NCI-H187 (cell line): ENCODE data around the gene DAD1.
"Not testable (repeated sequence)": the region's sequence is repeated elsewhere in the genome, so short reads cannot be mapped to it uniquely, and the experiment has no call there.

Experiments used
- DNase-seq, 2 experiments: peaks; one replicate each; lab custom pipeline; 2025; lab: John Stamatoyannopoulos, UW

DAD1 gene

GRCh38 chr14:22552001-22552826 is 36.8 kb downstream of the DAD1 start:
- no peak for DNase-seq

GRCh38 chr14:22551605-22551997 is 37.4 kb downstream of the DAD1 start:
- no peak for DNase-seq

GRCh38 chr14:22549981-22550673 is 38.9 kb downstream of the DAD1 start:
- DNase-seq, result no peak

- DNase-seq, result no peak
Measured at GRCh38 chr14:22549324-22549962, 39.6 kb downstream of the DAD1 start.

DNA sequence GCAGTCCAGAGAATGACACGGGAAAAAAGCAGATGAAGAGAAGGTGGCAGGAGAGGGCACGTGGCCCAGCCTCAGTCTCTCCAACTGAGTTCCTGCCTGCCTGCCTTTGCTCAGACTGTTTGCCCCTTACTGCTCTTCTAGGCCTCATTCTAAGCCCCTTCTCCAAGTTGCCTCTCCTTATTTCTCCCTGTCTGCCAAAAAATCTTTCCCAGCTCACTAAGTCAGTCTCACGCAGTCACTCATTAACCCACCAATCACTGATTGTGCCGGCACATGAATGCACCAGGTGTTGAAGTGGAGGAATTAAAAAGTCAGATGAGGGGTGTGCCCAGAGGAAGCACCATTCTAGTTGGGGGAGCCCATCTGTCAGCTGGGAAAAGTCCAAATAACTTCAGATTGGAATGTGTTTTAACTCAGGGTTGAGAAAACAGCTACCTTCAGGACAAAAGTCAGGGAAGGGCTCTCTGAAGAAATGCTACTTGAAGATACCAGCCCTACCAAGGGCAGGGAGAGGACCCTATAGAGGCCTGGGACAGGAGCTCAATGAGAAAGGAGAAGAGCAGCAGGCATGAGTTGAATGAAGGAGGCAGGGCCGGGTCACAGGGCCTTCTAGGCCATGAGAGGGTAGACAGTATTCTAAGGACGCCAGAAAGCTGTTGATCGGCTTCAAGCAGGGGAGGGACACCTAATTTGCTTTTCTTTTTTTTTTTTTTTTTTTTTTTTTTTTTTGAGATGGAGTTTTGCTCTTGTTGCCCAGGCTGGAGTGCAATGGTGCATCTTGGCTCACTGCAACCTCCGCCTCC is 40.9 kb downstream of the DAD1 start:
- no peak for DNase-seq

DNA sequence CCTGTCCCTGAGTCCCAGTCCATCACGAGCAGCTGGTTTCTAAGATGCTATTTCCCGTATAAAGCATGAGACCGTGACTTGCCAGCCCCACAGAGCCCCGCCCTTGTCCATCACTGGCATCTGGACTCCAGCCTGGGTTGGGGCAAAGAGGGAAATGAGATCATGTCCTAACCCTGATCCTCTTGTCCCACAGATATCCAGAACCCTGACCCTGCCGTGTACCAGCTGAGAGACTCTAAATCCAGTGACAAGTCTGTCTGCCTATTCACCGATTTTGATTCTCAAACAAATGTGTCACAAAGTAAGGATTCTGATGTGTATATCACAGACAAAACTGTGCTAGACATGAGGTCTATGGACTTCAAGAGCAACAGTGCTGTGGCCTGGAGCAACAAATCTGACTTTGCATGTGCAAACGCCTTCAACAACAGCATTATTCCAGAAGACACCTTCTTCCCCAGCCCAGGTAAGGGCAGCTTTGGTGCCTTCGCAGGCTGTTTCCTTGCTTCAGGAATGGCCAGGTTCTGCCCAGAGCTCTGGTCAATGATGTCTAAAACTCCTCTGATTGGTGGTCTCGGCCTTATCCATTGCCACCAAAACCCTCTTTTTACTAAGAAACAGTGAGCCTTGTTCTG is 41.6 kb downstream of the DAD1 start:
- no peak for DNase-seq

DNA sequence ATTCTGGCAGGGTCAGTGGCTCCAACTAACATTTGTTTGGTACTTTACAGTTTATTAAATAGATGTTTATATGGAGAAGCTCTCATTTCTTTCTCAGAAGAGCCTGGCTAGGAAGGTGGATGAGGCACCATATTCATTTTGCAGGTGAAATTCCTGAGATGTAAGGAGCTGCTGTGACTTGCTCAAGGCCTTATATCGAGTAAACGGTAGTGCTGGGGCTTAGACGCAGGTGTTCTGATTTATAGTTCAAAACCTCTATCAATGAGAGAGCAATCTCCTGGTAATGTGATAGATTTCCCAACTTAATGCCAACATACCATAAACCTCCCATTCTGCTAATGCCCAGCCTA is 42.3 kb downstream of the DAD1 start:
- DNase-seq, result no peak

GRCh38 chr14:22545842-22546721 is 42.9 kb downstream of the DAD1 start:
- DNase-seq, result no peak

GRCh38 chr14:22544881-22545420 is 44.1 kb downstream of the DAD1 start:
- no peak for DNase-seq

- no peak for DNase-seq
Measured at GRCh38 chr14:22544406-22544805, 44.6 kb downstream of the DAD1 start.

DNA sequence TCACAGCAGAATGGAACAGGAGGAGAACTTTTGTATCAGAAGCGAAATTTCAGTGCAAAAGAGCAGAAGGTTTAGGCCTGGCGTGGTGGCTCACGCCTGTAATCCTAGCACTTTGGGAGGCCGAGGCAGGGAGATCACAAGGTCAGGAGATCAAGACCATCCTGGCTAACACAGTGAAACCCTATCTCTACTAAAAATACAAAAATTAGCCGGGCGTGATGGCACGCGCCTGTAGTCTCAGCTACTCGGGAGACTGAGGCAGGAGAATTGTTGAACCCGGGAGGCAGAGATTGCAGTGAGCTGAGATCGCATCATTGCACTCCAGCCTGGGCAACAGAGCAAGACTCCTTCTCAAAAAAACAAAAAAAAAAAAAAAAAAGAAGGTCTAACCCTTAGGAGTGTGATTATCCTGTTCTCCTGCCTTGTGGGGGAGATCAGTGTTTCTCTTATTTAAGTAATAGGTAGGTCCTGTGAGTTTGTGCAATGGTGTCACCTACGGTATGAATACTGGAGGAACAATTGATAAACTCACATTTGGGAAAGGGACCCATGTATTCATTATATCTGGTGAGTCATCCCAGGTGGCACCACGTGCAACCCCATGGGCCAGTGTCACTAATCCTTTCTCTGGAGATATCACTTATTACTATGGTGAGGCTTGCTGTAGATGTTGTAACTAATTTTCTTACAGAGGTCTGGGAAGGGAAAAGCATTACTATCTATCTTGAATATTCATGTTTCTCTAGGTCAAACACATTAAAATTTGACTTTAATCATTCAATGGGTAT is 45.3 kb downstream of the DAD1 start:
- DNase-seq, result not testable (repeated sequence)

DNA sequence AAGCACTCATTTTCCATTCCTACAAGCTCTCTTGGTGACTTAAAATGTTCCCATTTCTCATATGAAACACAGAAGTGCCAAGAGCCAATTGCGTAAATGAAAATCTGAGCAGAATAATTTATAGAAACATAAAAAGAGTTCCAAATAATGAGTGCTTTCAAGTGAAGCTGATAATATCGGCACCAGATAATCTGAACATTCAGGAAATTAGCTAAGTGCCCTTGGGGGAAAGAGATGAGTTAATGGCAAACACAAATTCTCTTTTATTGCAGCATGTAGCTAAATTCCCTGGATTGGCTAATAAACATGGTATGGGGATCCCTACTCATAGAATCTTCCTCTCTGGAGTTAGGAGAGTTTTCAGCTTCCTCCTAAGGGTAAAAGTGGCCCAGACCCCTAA is 46.7 kb downstream of the DAD1 start:
- no peak for DNase-seq

GRCh38 chr14:22541721-22542120 is 47.3 kb downstream of the DAD1 start:
- DNase-seq, result no peak

DNA sequence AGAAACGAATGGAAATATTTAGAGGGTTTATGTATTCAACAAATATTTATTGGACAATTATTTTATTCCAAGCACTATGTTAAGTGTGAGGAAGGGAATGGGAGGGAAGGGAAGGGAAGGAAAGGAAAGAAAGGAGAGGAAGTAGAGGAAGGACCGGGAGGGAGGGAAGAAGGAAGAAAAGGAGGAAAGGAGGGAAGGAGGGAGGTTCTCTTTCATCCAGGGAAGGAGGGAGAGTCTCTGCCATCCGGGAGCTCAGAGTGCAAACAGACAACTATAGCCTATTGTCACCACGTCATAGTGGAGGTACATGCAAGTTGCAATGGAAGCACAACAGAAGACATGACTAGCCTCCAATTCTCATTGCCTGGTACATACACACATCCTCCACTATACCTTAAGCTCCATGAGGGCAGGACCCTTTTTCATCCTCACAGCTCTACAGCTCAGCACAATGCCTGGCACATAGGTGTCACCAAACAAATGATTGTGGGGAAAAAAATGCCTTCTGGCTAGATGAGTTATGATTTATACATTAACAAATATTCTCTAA is 48.1 kb downstream of the DAD1 start:
- no peak for DNase-seq

DNA sequence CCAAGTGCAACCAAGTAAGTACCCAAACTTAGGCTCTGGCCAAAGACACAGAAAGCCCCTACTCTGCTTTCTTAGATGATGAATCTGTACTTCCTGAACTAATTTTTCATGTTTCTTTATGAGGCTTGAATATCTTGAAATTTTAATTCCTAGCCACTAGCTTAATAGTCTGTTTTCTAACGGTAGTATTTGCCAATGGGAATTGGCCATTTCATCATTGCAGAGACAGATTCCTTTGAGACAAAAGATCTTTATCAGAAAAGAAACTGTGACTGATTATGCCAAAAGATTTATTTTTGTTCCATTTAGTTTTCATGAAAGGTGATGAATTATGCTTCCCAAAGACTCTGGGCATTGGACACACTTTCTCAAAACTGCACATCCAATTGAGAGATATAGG is 48.7 kb downstream of the DAD1 start:
- no peak for DNase-seq

DNA sequence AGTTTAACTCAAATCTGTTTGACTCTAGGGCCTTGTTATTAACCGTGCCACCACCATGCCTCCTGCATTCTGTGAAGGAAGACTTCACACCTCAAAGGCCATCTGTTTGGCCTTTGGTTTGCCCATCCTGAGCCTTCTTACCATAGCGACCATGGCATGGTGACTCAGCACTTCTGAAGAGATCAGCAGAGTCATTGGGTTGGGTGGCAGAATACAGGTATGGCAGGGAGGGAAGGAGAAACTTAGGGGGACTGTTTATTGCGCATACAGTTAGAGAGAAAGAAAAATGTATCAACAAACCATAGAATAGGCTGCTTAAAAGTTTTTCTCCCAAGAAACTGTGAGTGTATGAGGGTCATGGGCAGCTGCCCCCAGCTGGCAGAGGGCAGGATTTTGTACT is 49.2 kb downstream of the DAD1 start:
- DNase-seq, result no peak

GRCh38 chr14:22538671-22539228 is 50.3 kb downstream of the DAD1 start:
- DNase-seq, result no peak

- no peak for DNase-seq
Measured at GRCh38 chr14:22537436-22538310, 51.4 kb downstream of the DAD1 start.
